Measurements from ENCODE around the gene IL4. TPM values are rescaled to one million over a fixed set of nuclear protein-coding genes. Genes with fewer than 3 reads are reported as not detected.

Gene IL4
- total RNA-seq, 1 experiment from 2014 or later: not detected

DNA sequence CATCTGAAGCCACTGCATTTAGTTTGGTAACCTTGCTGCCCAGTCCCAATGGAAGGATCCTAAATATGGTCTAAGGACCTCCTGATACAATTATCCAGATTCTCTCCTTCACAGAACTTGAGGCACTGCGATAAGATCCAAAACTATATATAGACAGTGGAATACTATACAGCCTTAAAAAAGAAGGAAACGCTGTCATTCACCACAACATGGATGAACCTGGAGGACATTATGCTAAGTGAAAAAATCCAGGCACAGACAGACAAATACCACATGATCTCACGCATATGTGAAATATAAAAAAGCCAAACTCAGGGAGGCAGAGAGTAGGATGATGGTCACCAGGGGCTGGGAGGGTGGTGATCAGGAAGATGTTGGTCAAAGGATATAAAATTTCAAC is 2.8 kb upstream of the IL4 start:
- peaks cover 10% of the 10 kb centered on the region for H3K4me1 ChIP-seq
- POLR2A ChIA-PET: no interaction called here
- intact Hi-C loops (cut with micrococcal nuclease; ENCODE audit: unreplicated experiment): loop anchor here (10.0 kb wide), 1 partner anchor 146 kb away; no protein-coding TSS in a partner anchor

DNA sequence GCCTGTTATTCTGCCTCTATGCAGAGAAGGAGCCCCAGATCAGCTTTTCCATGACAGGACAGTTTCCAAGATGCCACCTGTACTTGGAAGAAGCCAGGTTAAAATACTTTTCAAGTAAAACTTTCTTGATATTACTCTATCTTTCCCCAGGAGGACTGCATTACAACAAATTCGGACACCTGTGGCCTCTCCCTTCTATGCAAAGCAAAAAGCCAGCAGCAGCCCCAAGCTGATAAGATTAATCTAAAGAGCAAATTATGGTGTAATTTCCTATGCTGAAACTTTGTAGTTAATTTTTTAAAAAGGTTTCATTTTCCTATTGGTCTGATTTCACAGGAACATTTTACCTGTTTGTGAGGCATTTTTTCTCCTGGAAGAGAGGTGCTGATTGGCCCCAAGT is 301 bp upstream of the IL4 start:
- Mint-ChIP-seq H3K27me3 (ENCODE audit: insufficient read depth, unreplicated experiment) (no peaks in the 10 kb centered on the region), H3K4me3 (ENCODE audit: unreplicated experiment) (no peak overlapping the region), H3K4me1 (ENCODE audit: low read depth, unreplicated experiment) (no peaks in the 10 kb centered on the region), H3K9me3 (ENCODE audit: unreplicated experiment) (no peaks in the 10 kb centered on the region), H3K36me3 (ENCODE audit: insufficient read depth, unreplicated experiment) (no peaks in the 10 kb centered on the region), H3K27ac (ENCODE audit: unreplicated experiment) (no peak overlapping the region)
- TF ChIP-seq, protein P1, sequence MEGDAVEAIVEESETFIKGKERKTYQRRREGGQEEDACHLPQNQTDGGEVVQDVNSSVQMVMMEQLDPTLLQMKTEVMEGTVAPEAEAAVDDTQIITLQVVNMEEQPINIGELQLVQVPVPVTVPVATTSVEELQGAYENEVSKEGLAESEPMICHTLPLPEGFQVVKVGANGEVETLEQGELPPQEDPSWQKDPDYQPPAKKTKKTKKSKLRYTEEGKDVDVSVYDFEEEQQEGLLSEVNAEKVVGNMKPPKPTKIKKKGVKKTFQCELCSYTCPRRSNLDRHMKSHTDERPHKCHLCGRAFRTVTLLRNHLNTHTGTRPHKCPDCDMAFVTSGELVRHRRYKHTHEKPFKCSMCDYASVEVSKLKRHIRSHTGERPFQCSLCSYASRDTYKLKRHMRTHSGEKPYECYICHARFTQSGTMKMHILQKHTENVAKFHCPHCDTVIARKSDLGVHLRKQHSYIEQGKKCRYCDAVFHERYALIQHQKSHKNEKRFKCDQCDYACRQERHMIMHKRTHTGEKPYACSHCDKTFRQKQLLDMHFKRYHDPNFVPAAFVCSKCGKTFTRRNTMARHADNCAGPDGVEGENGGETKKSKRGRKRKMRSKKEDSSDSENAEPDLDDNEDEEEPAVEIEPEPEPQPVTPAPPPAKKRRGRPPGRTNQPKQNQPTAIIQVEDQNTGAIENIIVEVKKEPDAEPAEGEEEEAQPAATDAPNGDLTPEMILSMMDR (IDR thresholded peaks at IDR 0.05; ENCODE audit: insufficient read depth in 1 of 2, low read depth in 1 of 2, low read length in 1 of 2, severe bottlenecking in 1 of 2, unreplicated experiment in 1 of 2): no peak
- no peak for DNase-seq
- Histone ChIP-seq H3K36me3 (ENCODE audit: control insufficient read depth, insufficient read depth, low read length) (no peaks in the 10 kb centered on the region), H3K9me3 (no peaks in the 10 kb centered on the region), H3K27me3 (replicated peaks; ENCODE audit: control insufficient read depth, insufficient read depth, low read length) (no peaks in the 10 kb centered on the region), H3K4me1 (peaks cover 5% of the 10 kb centered on the region; the same call in 1 of the 2 replicates), H3K4me3 (ENCODE audit: low read depth, low read length) (no peak overlapping the region)
- CTCF ChIA-PET: no interaction called here
- POLR2A ChIA-PET: interaction anchor here (0.6 kb wide), 1 partner anchor 31 kb away, joined by 3 read pairs; no protein-coding TSS in a partner anchor
- intact Hi-C loops (cut with micrococcal nuclease; ENCODE audit: unreplicated experiment): loop anchor here (10.0 kb wide), 1 partner anchor 149 kb away; no protein-coding TSS in a partner anchor
- no TSS peak for BruUV-seq (replicated peaks)

More for the DNA sequence above, 2.8 kb upstream of the IL4 start:
- TF ChIP-seq, protein P1 (IDR thresholded peaks at IDR 0.05; ENCODE audit: insufficient read depth in 1 of 2, low read depth in 1 of 2, low read length in 1 of 2, severe bottlenecking in 1 of 2, unreplicated experiment in 1 of 2): no peak
- Histone ChIP-seq H3K27me3 (replicated peaks; ENCODE audit: control insufficient read depth, insufficient read depth, low read length) (no peaks in the 10 kb centered on the region), H3K4me3 (ENCODE audit: low read depth, low read length) (no peak overlapping the region), H3K9me3 (no peaks in the 10 kb centered on the region), H3K36me3 (ENCODE audit: control insufficient read depth, insufficient read depth, low read length) (no peaks in the 10 kb centered on the region)
- no TSS peak for BruUV-seq (replicated peaks)
- DNase-seq: no peak
- CTCF ChIA-PET: no interaction called here
- peaks cover 12% of the 10 kb centered on the region for H3K4me1 Mint-ChIP-seq (ENCODE audit: low read depth, unreplicated experiment)
- H3K4me3 Mint-ChIP-seq (ENCODE audit: unreplicated experiment): no peak overlapping the region
- H3K9me3 Mint-ChIP-seq (ENCODE audit: unreplicated experiment): no peaks in the 10 kb centered on the region
- H3K27ac Mint-ChIP-seq (ENCODE audit: unreplicated experiment): no peak overlapping the region
- no peaks in the 10 kb centered on the region for H3K36me3 Mint-ChIP-seq (ENCODE audit: insufficient read depth, unreplicated experiment)
- H3K27me3 Mint-ChIP-seq (ENCODE audit: insufficient read depth, unreplicated experiment): no peaks in the 10 kb centered on the region

GRCh38 chr5:132674671-132675506 is 1.1 kb downstream of the IL4 start:
- Mint-ChIP-seq H3K9me3 (ENCODE audit: unreplicated experiment) (no peaks in the 10 kb centered on the region), H3K4me3 (ENCODE audit: unreplicated experiment) (no peak overlapping the region)
- TF ChIP-seq, protein P1 (IDR thresholded peaks at IDR 0.05; ENCODE audit: insufficient read depth in 1 of 2, low read depth in 1 of 2, low read length in 1 of 2, severe bottlenecking in 1 of 2, unreplicated experiment in 1 of 2): no peak

More at GRCh38 chr5:132674671-132675506, 1.1 kb downstream of the IL4 start:
- Mint-ChIP-seq H3K36me3 (ENCODE audit: insufficient read depth, unreplicated experiment) (no peaks in the 10 kb centered on the region), H3K27me3 (ENCODE audit: insufficient read depth, unreplicated experiment) (no peaks in the 10 kb centered on the region), H3K4me1 (ENCODE audit: low read depth, unreplicated experiment) (no peaks in the 10 kb centered on the region), H3K27ac (ENCODE audit: unreplicated experiment) (no peak overlapping the region)
- no TSS peak for BruUV-seq (replicated peaks)
- intact Hi-C loops (cut with micrococcal nuclease; ENCODE audit: unreplicated experiment): loop anchor here (10.0 kb wide), 1 partner anchor 150 kb away; no protein-coding TSS in a partner anchor
- Histone ChIP-seq H3K4me1 (peaks cover 5% of the 10 kb centered on the region; the same call in 1 of the 2 replicates), H3K36me3 (ENCODE audit: control insufficient read depth, insufficient read depth, low read length) (no peaks in the 10 kb centered on the region), H3K27me3 (replicated peaks; ENCODE audit: control insufficient read depth, insufficient read depth, low read length) (no peaks in the 10 kb centered on the region), H3K9me3 (no peaks in the 10 kb centered on the region), H3K4me3 (ENCODE audit: low read depth, low read length) (no peak overlapping the region)
- ChIA-PET CTCF (no interaction called here), POLR2A (no interaction called here)
- no peak for DNase-seq
